HG02885 (cell line): ENCODE results near the gene C6orf141.
A peak's percentile ranks its signal among the peaks of the same experiment; 100 is the strongest.

ENCODE experiments used
- ATAC-seq: cut with Tn5 transposase; IDR thresholded peaks from one replicate; pipeline ENCODE4 v1.9.1; 2021; ENCODE audit warnings: mild to moderate bottlenecking; ENCODE audit not compliant: unreplicated experiment, poor library complexity

Gene C6orf141

GRCh38 chr6:49550492-49551077 lies at the start of gene C6orf141:
C6orf141 (plus strand) TSS chr6:49550668; CDS start chr6:49550793, 125 bp downstream.
- ATAC-seq, result peak; percentile 64

GRCh38 chr6:49504666-49505065 lies 45.8 kb upstream of the C6orf141 start:
- no peak for ATAC-seq

GRCh38 chr6:49506569-49507111 lies 43.8 kb upstream of the C6orf141 start:
- no peak for ATAC-seq

GRCh38 chr6:49509342-49509741 lies 41.1 kb upstream of the C6orf141 start:
- ATAC-seq, result no peak

GRCh38 chr6:49513153-49513989 lies 37.1 kb upstream of the C6orf141 start:
- ATAC-seq, result no peak

GRCh38 chr6:49514571-49515484 lies 35.6 kb upstream of the C6orf141 start:
- ATAC-seq, result no peak

- no peak for ATAC-seq
Observed at GRCh38 chr6:49515485-49516146, 34.9 kb upstream of the C6orf141 start.

- ATAC-seq, result no peak
Observed at GRCh38 chr6:49516147-49516505, 34.3 kb upstream of the C6orf141 start.

GRCh38 chr6:49517919-49518318 lies 32.5 kb upstream of the C6orf141 start:
- ATAC-seq, result no peak

- ATAC-seq, result peak; percentile 95
Observed at GRCh38 chr6:49519660-49520059, 30.8 kb upstream of the C6orf141 start.

GRCh38 chr6:49522710-49523593 lies 27.5 kb upstream of the C6orf141 start:
- ATAC-seq, result no peak

- no peak for ATAC-seq
Observed at GRCh38 chr6:49523901-49524300, 26.6 kb upstream of the C6orf141 start.

GRCh38 chr6:49524541-49524940 lies 25.9 kb upstream of the C6orf141 start:
- no peak for ATAC-seq

GRCh38 chr6:49526598-49526997 lies 23.9 kb upstream of the C6orf141 start:
- no peak for ATAC-seq

- ATAC-seq, result no peak
Observed at GRCh38 chr6:49527320-49527719, 23.1 kb upstream of the C6orf141 start.

- ATAC-seq, result no peak
Observed at GRCh38 chr6:49528571-49528970, 21.9 kb upstream of the C6orf141 start.

- ATAC-seq, result no peak
Observed at GRCh38 chr6:49530141-49530776, 20.2 kb upstream of the C6orf141 start.

- ATAC-seq, result peak; percentile 97
Observed at GRCh38 chr6:49531774-49532569, 18.5 kb upstream of the C6orf141 start.
